GM13976 (cell line): Measurements from ENCODE around the gene USPL1.

ENCODE experiments used
- DNase-seq: peaks from one replicate; pipeline ENCODE4 v3.0.0; 2012; ENCODE audit warnings: low spot score
- CTCF ChIP-seq: IDR thresholded peaks from 2 replicates; pipeline ENCODE4 v1.5.1; 2012; ENCODE audit warnings: borderline replicate concordance, mild to moderate bottlenecking; ENCODE audit not compliant: insufficient read depth; ENCODE audit errors: extremely low read depth, missing control alignments, control extremely low read depth
- in situ Hi-C: fragments of 300-500 bp; cut with MboI; formaldehyde crosslinking; loops from one replicate; pipeline ENCODE4 v1.12.0; 2022; ENCODE audit warnings: low sequenced_read_pairs, mixed read lengths, inconsistent platforms; ENCODE audit not compliant: unreplicated experiment

Gene USPL1

GRCh38 chr13:30610311-30610710 lies 7.4 kb upstream of the USPL1 start:
- DNase-seq: no peak
- in situ Hi-C loops: no loop called here
- TF ChIP-seq CTCF: no peak

GRCh38 chr13:30615481-30615865 lies 2.2 kb upstream of the USPL1 start:
- no peak for TF ChIP-seq CTCF
- no peak for DNase-seq
- in situ Hi-C loops: no loop called here

- in situ Hi-C loops: no loop called here
- DNase-seq: no peak
Observed at GRCh38 chr13:30615866-30616541, 1.7 kb upstream of the USPL1 start.

GRCh38 chr13:30616927-30617314 lies 799 bp upstream of the USPL1 start:
- peak; percentile 64 for DNase-seq
- in situ Hi-C loops: no loop called here
- no peak for TF ChIP-seq CTCF

More at GRCh38 chr13:30615866-30616541, 1.7 kb upstream of the USPL1 start:
- no peak for TF ChIP-seq CTCF

GRCh38 chr13:30618186-30618929 lies 638 bp downstream of the USPL1 start:
- in situ Hi-C loops: no loop called here
- DNase-seq: no peak
- no peak for TF ChIP-seq CTCF

- DNase-seq: no peak
- in situ Hi-C loops: no loop called here
- TF ChIP-seq CTCF: no peak
Observed at GRCh38 chr13:30618930-30619279, 1.2 kb downstream of the USPL1 start.
